T-helper 17 cell (primary cell): ENCODE data around the gene SEC24D. TPM values are rescaled to one million over a fixed set of nuclear protein-coding genes. Genes with fewer than 3 reads are reported as not detected.
"Not testable (repeated sequence)": the region's sequence is repeated elsewhere in the genome, so short reads cannot be mapped to it uniquely, and the experiment has no call there.

Experiments used
- ATAC-seq: fragments of 150-1000 bp; cut with Tn5 transposase; 2 replicates; pipeline ENCODE4 v1.10.0; 2021; ENCODE audit warnings: mild to moderate bottlenecking, moderate library complexity
- DNase-seq, 3 donors: peaks; one replicate each; pipeline versions ENCODE4 v3.0.0 to v3.0.0-alpha.2; 2020 to 2021
- H3K9me3 ChIP-seq: one replicate; pipeline ENCODE4 v1.7.0; 2013; ENCODE audit warnings: low read length, mild to moderate bottlenecking; ENCODE audit not compliant: control insufficient read depth, poor library complexity, severe bottlenecking
- H3K27ac Mint-ChIP-seq: one replicate; pipeline ENCODE4 v1.8.0; 2022; ENCODE audit warnings: mild to moderate bottlenecking, moderate library complexity, mixed read lengths
- H3K27me3 Mint-ChIP-seq: one replicate; pipeline ENCODE4 v1.8.0; 2022; ENCODE audit warnings: mixed read lengths
- H3K36me3 Mint-ChIP-seq: one replicate; pipeline ENCODE4 v1.8.0; 2022; ENCODE audit warnings: low read depth, mixed read lengths
- H3K4me1 Mint-ChIP-seq: one replicate; pipeline ENCODE4 v1.8.0; 2022; ENCODE audit warnings: mild to moderate bottlenecking, mixed read lengths
- H3K4me3 Mint-ChIP-seq: one replicate; pipeline ENCODE4 v1.8.0; 2022; ENCODE audit warnings: mild to moderate bottlenecking, moderate library complexity, mixed read lengths
- total RNA-seq, 4 donors: library from RNA in 2 of 4; stranded (reverse) in 2 of 4; gene quantifications; one replicate each; pipeline ENCODE4 v1.2.3 and lab custom pipeline; 2022 to 2026

SEC24D gene
- total RNA-seq, 2 donors from 2014 or later, result 30.9 to 31.2 TPM

- peaks cover 2% of the 10 kb centered on the region for H3K36me3 Mint-ChIP-seq
Observed at GRCh38 chr4:118787844-118788380, 48.0 kb downstream of the SEC24D start.

GRCh38 chr4:118784776-118785175 is 51.1 kb downstream of the SEC24D start:
- H3K9me3 ChIP-seq, result no peaks in the 10 kb centered on the region
- ATAC-seq, result no peak

More at GRCh38 chr4:118787844-118788380, 48.0 kb downstream of the SEC24D start:
- Mint-ChIP-seq H3K4me1 (no peaks in the 10 kb centered on the region), H3K27ac (no peak overlapping the region), H3K4me3 (no peak overlapping the region), H3K27me3 (no peaks in the 10 kb centered on the region)
- DNase-seq (no peak), ATAC-seq (no peak)
- H3K9me3 ChIP-seq, result no peaks in the 10 kb centered on the region

GRCh38 chr4:118783887-118784286 is 52.0 kb downstream of the SEC24D start:
- H3K27me3 Mint-ChIP-seq, result no peaks in the 10 kb centered on the region
- no peaks in the 10 kb centered on the region for H3K9me3 ChIP-seq
- H3K27ac Mint-ChIP-seq, result no peak overlapping the region
- no peak for ATAC-seq
- H3K36me3 Mint-ChIP-seq, result peaks cover 2% of the 10 kb centered on the region
- no peak for DNase-seq
- no peak overlapping the region for H3K4me3 Mint-ChIP-seq
- H3K4me1 Mint-ChIP-seq, result no peaks in the 10 kb centered on the region

More at GRCh38 chr4:118784776-118785175, 51.1 kb downstream of the SEC24D start:
- H3K4me1 Mint-ChIP-seq, result no peaks in the 10 kb centered on the region
- no peak overlapping the region for H3K27ac Mint-ChIP-seq
- H3K27me3 Mint-ChIP-seq, result no peaks in the 10 kb centered on the region
- H3K4me3 Mint-ChIP-seq, result no peak overlapping the region
- DNase-seq, result no peak
- peaks cover 2% of the 10 kb centered on the region for H3K36me3 Mint-ChIP-seq

- not testable (repeated sequence) for H3K36me3 Mint-ChIP-seq, H3K4me3 Mint-ChIP-seq, DNase-seq, ATAC-seq, H3K27me3 Mint-ChIP-seq, H3K4me1 Mint-ChIP-seq, H3K27ac Mint-ChIP-seq, H3K9me3 ChIP-seq
Observed at GRCh38 chr4:118782886-118783285, 53.0 kb downstream of the SEC24D start.

- H3K9me3 ChIP-seq, H3K36me3 Mint-ChIP-seq, H3K27ac Mint-ChIP-seq, ATAC-seq, H3K27me3 Mint-ChIP-seq, DNase-seq, H3K4me1 Mint-ChIP-seq, H3K4me3 Mint-ChIP-seq: not testable (repeated sequence)
Observed at GRCh38 chr4:118777649-118778048, 58.3 kb downstream of the SEC24D start.

GRCh38 chr4:118776955-118777640 is 58.8 kb downstream of the SEC24D start:
- not testable (repeated sequence) for H3K36me3 Mint-ChIP-seq, H3K4me1 Mint-ChIP-seq, DNase-seq, ATAC-seq, H3K27me3 Mint-ChIP-seq, H3K4me3 Mint-ChIP-seq, H3K9me3 ChIP-seq
- peak overlapping the region; percentile 47 for H3K27ac Mint-ChIP-seq

- H3K36me3 Mint-ChIP-seq, result no peaks in the 10 kb centered on the region
- H3K27ac Mint-ChIP-seq, result peak overlapping the region; percentile 47
- ATAC-seq (no peak), DNase-seq (no peak)
- no peaks in the 10 kb centered on the region for H3K27me3 Mint-ChIP-seq
- H3K4me1 Mint-ChIP-seq, result peaks cover 6% of the 10 kb centered on the region
- H3K9me3 ChIP-seq, result no peaks in the 10 kb centered on the region
- H3K4me3 Mint-ChIP-seq, result no peak overlapping the region
Observed at GRCh38 chr4:118776157-118776954, 59.6 kb downstream of the SEC24D start.

GRCh38 chr4:118775405-118775804 is 60.5 kb downstream of the SEC24D start:
- no peaks in the 10 kb centered on the region for H3K27me3 Mint-ChIP-seq
- no peaks in the 10 kb centered on the region for H3K36me3 Mint-ChIP-seq
- peak overlapping the region; percentile 81 for H3K27ac Mint-ChIP-seq
- DNase-seq, result no peak
- no peak for ATAC-seq
- no peak overlapping the region for H3K4me3 Mint-ChIP-seq
- H3K9me3 ChIP-seq, result no peaks in the 10 kb centered on the region
- H3K4me1 Mint-ChIP-seq, result peaks cover 6% of the 10 kb centered on the region

- H3K27ac Mint-ChIP-seq, result peak overlapping the region; percentile 81
- no peak overlapping the region for H3K4me3 Mint-ChIP-seq
- DNase-seq (no peak), ATAC-seq (no peak)
- H3K9me3 ChIP-seq, result no peaks in the 10 kb centered on the region
- no peaks in the 10 kb centered on the region for H3K36me3 Mint-ChIP-seq
- H3K27me3 Mint-ChIP-seq, result no peaks in the 10 kb centered on the region
- peaks cover 6% of the 10 kb centered on the region for H3K4me1 Mint-ChIP-seq
Observed at GRCh38 chr4:118774989-118775388, 60.9 kb downstream of the SEC24D start.

- H3K4me1 Mint-ChIP-seq, result peaks cover 6% of the 10 kb centered on the region
- no peak for ATAC-seq
- H3K9me3 ChIP-seq, result no peaks in the 10 kb centered on the region
- DNase-seq, result no peak
- H3K4me3 Mint-ChIP-seq, result no peak overlapping the region
- H3K36me3 Mint-ChIP-seq, result no peaks in the 10 kb centered on the region
- no peaks in the 10 kb centered on the region for H3K27me3 Mint-ChIP-seq
- H3K27ac Mint-ChIP-seq, result no peak overlapping the region
Observed at GRCh38 chr4:118774321-118774720, 61.6 kb downstream of the SEC24D start.

- no peaks in the 10 kb centered on the region for H3K27me3 Mint-ChIP-seq
- H3K36me3 Mint-ChIP-seq, result no peaks in the 10 kb centered on the region
- ATAC-seq, result no peak
- peaks cover 6% of the 10 kb centered on the region for H3K4me1 Mint-ChIP-seq
- H3K4me3 Mint-ChIP-seq, result no peak overlapping the region
- H3K9me3 ChIP-seq, result no peaks in the 10 kb centered on the region
- DNase-seq, result no peak
- H3K27ac Mint-ChIP-seq, result peak overlapping the region; percentile 47
Observed at GRCh38 chr4:118773429-118773792, 62.5 kb downstream of the SEC24D start.

GRCh38 chr4:118772767-118773428 is 63.0 kb downstream of the SEC24D start:
- ATAC-seq (no peak), DNase-seq (no peak)
- H3K27ac Mint-ChIP-seq, result peak overlapping the region; percentile 47
- H3K4me3 Mint-ChIP-seq, result no peak overlapping the region
- H3K27me3 Mint-ChIP-seq, result no peaks in the 10 kb centered on the region
- H3K9me3 ChIP-seq, result no peaks in the 10 kb centered on the region
- peaks cover 6% of the 10 kb centered on the region for H3K4me1 Mint-ChIP-seq
- H3K36me3 Mint-ChIP-seq, result no peaks in the 10 kb centered on the region

GRCh38 chr4:118772081-118772766 is 63.7 kb downstream of the SEC24D start:
- Mint-ChIP-seq H3K27ac (peak overlapping the region; percentile 47), H3K4me3 (no peak overlapping the region), H3K4me1 (peaks cover 6% of the 10 kb centered on the region), H3K36me3 (no peaks in the 10 kb centered on the region), H3K27me3 (no peaks in the 10 kb centered on the region)
- H3K9me3 ChIP-seq, result no peaks in the 10 kb centered on the region
- DNase-seq (no peak), ATAC-seq (peak; percentile 77)
